H1 (cell line): ENCODE data around the gene TLL1. TPM values are rescaled to one million over a fixed set of nuclear protein-coding genes. Genes with fewer than 3 reads are reported as not detected.
A peak's percentile ranks its signal among the peaks of the same experiment; 100 is the strongest.

Source experiments
- CTCF ChIA-PET: fragments of 300-600 bp; sonication (Branson Sonifier 250); formaldehyde crosslinking; loops from one replicate; lab custom pipeline; 2021; ENCODE audit not compliant: partially characterized antibody; lab: Charles Lee
- POLR2A ChIA-PET: fragments of 300-600 bp; sonication (Branson Sonifier 250); formaldehyde crosslinking; loops from one replicate; lab custom pipeline; 2021; ENCODE audit warnings: inconsistent platforms; ENCODE audit not compliant: partially characterized antibody; lab: Charles Lee
- DNase-seq, 2 experiments: peaks; one replicate each; pipeline versions ENCODE4 v3.0.0 to v3.0.0-alpha.2; 2010 to 2022; ENCODE audit warnings: low spot score in 2 of 2, low read depth in 1 of 2, mixed read lengths in 1 of 2
- FAIRE-seq: peaks from 2 replicates; lab custom pipeline; 2011; peaks lifted over from hg19 to GRCh38; lab: Jason Lieb, UNC
- H2AFZ ChIP-seq: 2 replicates; pipeline ENCODE4 v1.8.1; 2012; ENCODE audit warnings: low read length, inconsistent platforms
- H2AK5ac ChIP-seq: 2 replicates; pipeline ENCODE4 v1.6.1; 2013; ENCODE audit warnings: low read depth, low read length
- H2BK120ac ChIP-seq: replicated peaks from 2 replicates; pipeline ENCODE3; 2013; ENCODE audit warnings: low read depth, low read length, inconsistent platforms
- H2BK12ac ChIP-seq: 2 replicates; pipeline ENCODE4 v1.6.1; 2013; ENCODE audit warnings: low read depth, low read length
- H2BK15ac ChIP-seq: 2 replicates; pipeline ENCODE4 v1.6.1; 2013; ENCODE audit warnings: low read length
- H2BK20ac ChIP-seq: 2 replicates; pipeline ENCODE4 v1.6.1; 2013; ENCODE audit warnings: low read length
- H2BK5ac ChIP-seq: 2 replicates; pipeline ENCODE4 v1.6.1; 2013; ENCODE audit warnings: low read depth, low read length
- H3K14ac ChIP-seq: 2 replicates; pipeline ENCODE4 v1.6.1; 2013; ENCODE audit warnings: inconsistent platforms; ENCODE audit not compliant: insufficient read length
- H3K18ac ChIP-seq: 2 replicates; pipeline ENCODE4 v1.6.1; 2013; ENCODE audit warnings: low read length; ENCODE audit errors: extremely low read depth
- H3K23ac ChIP-seq: 2 replicates; pipeline ENCODE4 v1.6.1; 2013; ENCODE audit warnings: inconsistent platforms; ENCODE audit not compliant: insufficient read length
- H3K23me2 ChIP-seq: 2 replicates; pipeline ENCODE4 v1.6.1; 2013; ENCODE audit warnings: low read depth, low read length
- H3K27ac ChIP-seq: 2 replicates; pipeline ENCODE4 v1.6.1; 2011; ENCODE audit warnings: low read depth, low read length, inconsistent platforms
- H3K27me3 ChIP-seq, 4 experiments: replicated peaks in 1 of 4; 1 replicate in 1 of 4; 2 replicates in 3 of 4; pipeline versions ENCODE4 v1.6.1 to v1.8.1; 2011 to 2013; ENCODE audit warnings: low read length in 3 of 4, mild to moderate bottlenecking in 3 of 4, inconsistent platforms in 2 of 4, mixed read lengths in 2 of 4, moderate library complexity in 1 of 4; ENCODE audit not compliant: control insufficient read depth in 3 of 4, insufficient read depth in 3 of 4; ENCODE audit errors: extremely low read depth in 1 of 4
- H3K36me3 ChIP-seq, 4 experiments: 2 replicates each; pipeline versions ENCODE4 v1.6.1 to v1.8.1; 2011 to 2013; ENCODE audit warnings: mild to moderate bottlenecking in 4 of 4, low read length in 3 of 4, moderate library complexity in 2 of 4, control low read depth in 1 of 4, inconsistent platforms in 1 of 4; ENCODE audit not compliant: insufficient read depth in 4 of 4, control insufficient read depth in 2 of 4
- H3K4ac ChIP-seq: replicated peaks from 2 replicates; pipeline ENCODE3; 2013; ENCODE audit warnings: low read length, low read depth, mixed read lengths, inconsistent platforms; ENCODE audit not compliant: insufficient read length
- H3K4me1 ChIP-seq, 4 experiments: replicated peaks in 1 of 4; 1 replicate in 1 of 4; 2 replicates in 3 of 4; pipeline versions ENCODE4 v1.6.1 to v1.8.1; 2011 to 2013; ENCODE audit warnings: low read length in 3 of 4, inconsistent platforms in 2 of 4, mixed read lengths in 1 of 4; ENCODE audit not compliant: insufficient read depth in 4 of 4, control insufficient read depth in 3 of 4
- H3K4me2 ChIP-seq, 2 experiments: 2 replicates each; pipeline versions ENCODE4 v1.6.1 to v1.8.1; 2011 to 2013; ENCODE audit warnings: low read depth in 2 of 2, low read length in 2 of 2, control low read depth in 1 of 2, inconsistent platforms in 1 of 2, mild to moderate bottlenecking in 1 of 2; ENCODE audit not compliant: insufficient read depth in 1 of 2
- H3K4me3 ChIP-seq, 4 experiments: fragments of 200-600, 300-600 bp in 1 of 4; sonication (generic), shearing (Covaris generic), sonication (Bioruptor Twin) in 1 of 4; 2 replicates each; pipeline versions ENCODE4 v1.5.1 to v1.8.1; 2011 to 2016; ENCODE audit warnings: low read length in 4 of 4, low read depth in 3 of 4, control low read depth in 2 of 4, inconsistent platforms in 2 of 4, mild to moderate bottlenecking in 2 of 4, mixed read lengths in 1 of 4, moderate library complexity in 1 of 4; ENCODE audit not compliant: insufficient read depth in 2 of 4; ENCODE audit errors: extremely low read depth in 1 of 4
- H3K56ac ChIP-seq: replicated peaks from 2 replicates; pipeline ENCODE3; 2013; ENCODE audit warnings: low read depth, mild to moderate bottlenecking, mixed read lengths, low read length, inconsistent platforms; ENCODE audit not compliant: insufficient read length
- H3K79me1 ChIP-seq: 2 replicates; pipeline ENCODE4 v1.6.1; 2013; ENCODE audit warnings: low read depth, low read length, control low read depth
- H3K79me2 ChIP-seq, 2 experiments: 2 replicates each; pipeline versions ENCODE4 v1.6.1 to v1.8.1; 2012 to 2013; ENCODE audit warnings: low read length in 2 of 2, mild to moderate bottlenecking in 2 of 2, inconsistent platforms in 1 of 2; ENCODE audit not compliant: insufficient read depth in 2 of 2, control insufficient read depth in 1 of 2
- H3K9ac ChIP-seq, 4 experiments: replicated peaks in 1 of 4; 1 replicate in 1 of 4; 2 replicates in 3 of 4; pipeline versions ENCODE4 v1.6.1 to v1.8.1; 2011 to 2013; ENCODE audit warnings: low read depth in 3 of 4, low read length in 3 of 4, control low read depth in 2 of 4, mild to moderate bottlenecking in 2 of 4, moderate library complexity in 2 of 4, inconsistent platforms in 1 of 4; ENCODE audit errors: extremely low read depth in 1 of 4
- H3K9me3 ChIP-seq, 2 experiments: 2 replicates each; pipeline versions ENCODE4 v1.6.1 to v1.8.1; 2012 to 2013; ENCODE audit warnings: mild to moderate bottlenecking in 2 of 2, moderate library complexity in 2 of 2, control low read depth in 1 of 2, inconsistent platforms in 1 of 2, low read depth in 1 of 2, low read length in 1 of 2, mixed read lengths in 1 of 2; ENCODE audit not compliant: insufficient read depth in 2 of 2
- H4K20me1 ChIP-seq, 2 experiments: replicated peaks in 1 of 2; 2 replicates each; pipeline versions ENCODE3 to v1.8.1; 2011 to 2013; ENCODE audit warnings: inconsistent platforms in 2 of 2, low read length in 2 of 2, mild to moderate bottlenecking in 1 of 2; ENCODE audit not compliant: insufficient read depth in 2 of 2, control insufficient read depth in 1 of 2
- H4K5ac ChIP-seq: 2 replicates; pipeline ENCODE4 v1.6.1; 2013; ENCODE audit warnings: low read length, low read depth, mixed read lengths, inconsistent platforms; ENCODE audit not compliant: insufficient read length
- H4K8ac ChIP-seq: 2 replicates; pipeline ENCODE4 v1.8.0; 2013; ENCODE audit warnings: mild to moderate bottlenecking, moderate library complexity, low read length, inconsistent platforms; ENCODE audit not compliant: insufficient read depth; ENCODE audit errors: extremely low read depth
- H4K91ac ChIP-seq: replicated peaks from 2 replicates; pipeline ENCODE3; 2013; ENCODE audit warnings: low read length, mixed read lengths, inconsistent platforms; ENCODE audit not compliant: insufficient read length
- ATF2 ChIP-seq: IDR thresholded peaks from 2 replicates; pipeline ENCODE4 v1.6.1; 2012; ENCODE audit warnings: low read length, inconsistent platforms
- EP300 ChIP-seq, 2 experiments: IDR thresholded peaks; 1 replicate in 1 of 2; 2 replicates in 1 of 2; pipeline ENCODE4 v1.6.1; 2011 to 2012; ENCODE audit warnings: low read depth in 2 of 2, low read length in 2 of 2, mild to moderate bottlenecking in 2 of 2, borderline replicate concordance in 1 of 2, inconsistent platforms in 1 of 2, moderate library complexity in 1 of 2
- NRF1 ChIP-seq: IDR thresholded peaks from 2 replicates; pipeline ENCODE4 v1.6.1; 2011; ENCODE audit warnings: mild to moderate bottlenecking, low read depth, low read length, improper control_type of control experiment
- TAF1 ChIP-seq: IDR thresholded peaks from 2 replicates; pipeline ENCODE4 v1.6.1; 2011; ENCODE audit warnings: mild to moderate bottlenecking, low read depth, low read length
- WGBS, 2 experiments: shearing (Covaris generic) in 1 of 2; methylation state at CpG; one replicate each; pipeline versions ENCODE4 v1.1.6 to v1.1.7; 2013 to 2015; ENCODE audit warnings: low lambda C conversion rate in 2 of 2, mixed read lengths in 2 of 2, inconsistent platforms in 1 of 2, low coverage in 1 of 2, missing lambda C conversion rate in 1 of 2; ENCODE audit not compliant: insufficient replicate concordance in 2 of 2, insufficient coverage in 1 of 2, insufficient read length in 1 of 2; ENCODE audit errors: extremely low coverage in 1 of 2, missing lambda C conversion rate in 1 of 2; 5-methylcytosine and 5-hydroxymethylcytosine counted together
- polyA plus RNA-seq, 7 experiments: library from polyadenylated mRNA; depleted of rRNA in 3 of 7; stranded (reverse) in 5 of 7; unstranded in 2 of 7; fragments of >200 nt in 5 of 7; fragments of 200-250 nt in 2 of 7; gene quantifications; 1 replicate in 5 of 7; 2 replicates in 1 of 7; 4 replicates in 1 of 7; pipeline versions ENCODE4 v1.2.1 to v1.2.3, GENCODE V29; 2011 to 2013; ENCODE audit warnings: missing spikeins in 2 of 7, mixed read lengths in 2 of 7
- total RNA-seq: library from RNA; stranded (reverse); fragmentation: NEBNext Ultra II Directional; extraction: Animal tissue kit (Norgen Biotek cat#: 25700); gene quantifications from 2 replicates; pipeline ENCODE4 v1.2.1, GENCODE V29; 2021

TLL1 gene
- total and polyA plus RNA-seq, 2 of the 8 experiments (the other 6 are each of a cell fraction or from before 2014, with no cell fraction given) = 0.18 to 1.1 TPM

GRCh38 chr4:165966833-165967232 lies 93.8 kb downstream of the TLL1 start:
- no peak overlapping the region for H2AFZ ChIP-seq
- H4K5ac ChIP-seq = no peak overlapping the region
- no peaks in the 10 kb centered on the region for H3K36me3 ChIP-seq
- H3K4me2 ChIP-seq = no peak overlapping the region
- no peak overlapping the region for H3K4me3 ChIP-seq
- no peak for DNase-seq
- no peak overlapping the region for H2BK20ac ChIP-seq
- FAIRE-seq = no peak
- 83% methylated on average over 8 of the region's 8 CpGs; no CpG with 5 or more reads in 1 of the 2 experiments for WGBS, 2 experiments
- H3K79me1 ChIP-seq = no peaks in the 10 kb centered on the region
- H2AK5ac ChIP-seq = no peak overlapping the region
- POLR2A ChIA-PET = no interaction called here
- H3K4me1 ChIP-seq = no peaks in the 10 kb centered on the region
- no peak overlapping the region for H4K8ac ChIP-seq
- no peak overlapping the region for H2BK12ac ChIP-seq
- H3K23ac ChIP-seq = no peak overlapping the region
- H4K20me1 ChIP-seq = no peaks in the 10 kb centered on the region
- no peaks in the 10 kb centered on the region for H3K27me3 ChIP-seq
- TF ChIP-seq NRF1 (no peak), ATF2 (no peak), EP300 (IDR thresholded peaks at IDR 0.05; ENCODE audit: borderline replicate concordance in 1 of 2, low read depth in 2 of 2, low read length in 2 of 2) (peak in 1 of 2 experiments; percentile 90; a peak in 1 of 3 replicates), TAF1 (no peak)
- no peak overlapping the region for H3K9ac ChIP-seq
- no peak overlapping the region for H3K4ac ChIP-seq
- CTCF ChIA-PET = interaction anchor here (0.7 kb wide), 1 partner anchor 70 kb away, joined by 4 read pairs; no protein-coding TSS in a partner anchor
- H3K27ac ChIP-seq = no peak overlapping the region
- H3K9me3 ChIP-seq = peaks cover 3 to 6% of the 10 kb centered on the region in 2 experiments; a peak in 1 of 4 replicates
- H2BK5ac ChIP-seq = no peak overlapping the region
- H3K23me2 ChIP-seq = no peaks in the 10 kb centered on the region
- no peak overlapping the region for H2BK15ac ChIP-seq
- no peaks in the 10 kb centered on the region for H3K79me2 ChIP-seq
- H3K14ac ChIP-seq = no peak overlapping the region
- no peak overlapping the region for H3K56ac ChIP-seq
- no peak overlapping the region for H2BK120ac ChIP-seq
- H3K18ac ChIP-seq = no peak overlapping the region
- H4K91ac ChIP-seq = no peak overlapping the region
